Neural cell (in vitro differentiated cells): ENCODE measurements around the gene RNF223.

Experiments
- CTCF ChIP-seq: fragments of 450-650 bp; IDR thresholded peaks from 2 replicates; pipeline ENCODE4 v1.5.1; 2014; ENCODE audit warnings: antibody characterized with exemption, mild to moderate bottlenecking, moderate library complexity; ENCODE audit not compliant: poor library complexity, severe bottlenecking
- EZH2 ChIP-seq: fragments of 200-600, 300-800 bp; shearing (Covaris generic), sonication (generic); IDR thresholded peaks from 2 replicates; pipeline ENCODE4 v1.6.1; 2014; ENCODE audit warnings: antibody characterized with exemption, low read length, borderline replicate concordance, mild to moderate bottlenecking; ENCODE audit not compliant: insufficient read depth, poor library complexity, severe bottlenecking
- MXI1 ChIP-seq: fragments of 450-650 bp; conservative IDR thresholded peaks from 2 replicates; pipeline ENCODE4 v1.6.1; 2014; ENCODE audit warnings: antibody characterized with exemption, mild to moderate bottlenecking; ENCODE audit not compliant: poor library complexity, severe bottlenecking
- RAD21 ChIP-seq: fragments of 450-650 bp; conservative IDR thresholded peaks from 2 replicates; pipeline ENCODE4 v1.6.1; 2014; ENCODE audit warnings: antibody characterized with exemption, mild to moderate bottlenecking, moderate library complexity

DNA sequence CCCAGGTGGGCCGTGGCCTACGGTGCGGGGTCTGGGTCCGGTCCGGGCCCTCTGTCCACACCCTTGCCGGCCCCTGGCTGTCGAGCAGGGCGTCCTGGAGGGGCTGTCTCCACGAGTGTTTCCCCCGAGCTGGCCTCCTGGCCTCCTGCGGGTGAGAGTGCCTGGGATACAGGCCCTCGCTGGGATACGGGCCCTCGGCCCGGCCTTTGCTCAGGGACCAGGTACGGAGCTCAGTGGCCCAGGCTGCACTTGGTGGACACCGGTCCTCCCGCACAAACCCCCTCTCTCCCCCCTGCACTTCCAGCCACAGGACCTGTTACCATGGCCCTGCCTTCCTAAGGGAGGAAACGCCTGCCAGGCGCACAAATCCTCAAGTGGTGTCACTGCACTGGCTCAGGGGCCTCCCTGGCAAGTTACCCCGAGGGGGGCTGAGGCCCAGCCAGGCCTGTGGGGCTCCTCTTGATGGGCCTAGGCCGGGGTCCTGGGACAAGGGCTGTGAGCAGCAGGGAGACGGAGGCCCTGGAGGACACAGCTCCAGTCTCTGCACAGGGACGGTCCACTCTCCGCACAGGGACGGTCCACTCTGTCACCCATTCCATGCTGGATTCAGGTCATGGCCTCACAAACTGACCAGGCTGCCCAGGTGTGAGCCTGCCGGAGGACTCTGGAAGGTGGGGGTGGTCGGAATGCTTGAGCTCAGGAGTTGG, 18.2 kb upstream of the RNF223 start:
- TF ChIP-seq CTCF = no peak
- no peak for TF ChIP-seq EZH2
- TF ChIP-seq RAD21 = no peak
- no peak for TF ChIP-seq MXI1
